Sigmoid colon (tissue), 7 donors: Measurements from ENCODE around the gene BMERB1. TPM values are rescaled to one million over a fixed set of nuclear protein-coding genes. Genes with fewer than 3 reads are reported as not detected.

Source experiments
- DNase-seq: peaks from one replicate; pipeline ENCODE4 v3.0.0-alpha.2; 2019
- H3K27ac ChIP-seq, 4 donors: fragments of 200-600 bp; sonication (generic); one replicate each; pipeline ENCODE4 v1.5.1; 2016 to 2019; ENCODE audit warnings: mild to moderate bottlenecking in 1 of 4
- H3K27me3 ChIP-seq, 3 donors: fragments of 200-600 bp; sonication (generic); one replicate each; pipeline ENCODE4 v1.5.1; 2019; ENCODE audit warnings: mild to moderate bottlenecking in 1 of 3
- H3K36me3 ChIP-seq, 4 donors: fragments of 200-600 bp; sonication (generic); one replicate each; pipeline ENCODE4 v1.5.1; 2016 to 2019
- H3K4me1 ChIP-seq, 4 donors: fragments of 200-600 bp; sonication (generic); one replicate each; pipeline ENCODE4 v1.5.1; 2017 to 2019
- H3K4me3 ChIP-seq, 4 donors: fragments of 200-600 bp; sonication (generic); one replicate each; pipeline ENCODE4 v1.5.1; 2017 to 2019; ENCODE audit warnings: mild to moderate bottlenecking in 2 of 4, moderate library complexity in 1 of 4
- H3K9me3 ChIP-seq, 4 donors: fragments of 200-600 bp in 3 of 4; sonication (generic) in 3 of 4; one replicate each; pipeline versions ENCODE4 v1.5.1 to v1.6.1; 2013 to 2019
- CTCF ChIP-seq, 4 experiments: fragments of 450-650 bp in 3 of 4; fragments of 200-600 bp in 1 of 4; IDR thresholded peaks; one replicate each; pipeline ENCODE4 v1.5.1; 2016 to 2019; ENCODE audit warnings: antibody characterized with exemption in 4 of 4, mild to moderate bottlenecking in 3 of 4, moderate library complexity in 2 of 4
- EP300 ChIP-seq, 4 donors: sonication (generic); formaldehyde crosslinking; IDR thresholded peaks; one replicate each; pipeline ENCODE4 v1.6.1; 2017; ENCODE audit warnings: antibody characterized with exemption in 4 of 4
- POLR2A ChIP-seq, 2 donors: fragments of 450-650 bp; IDR thresholded peaks; one replicate each; pipeline ENCODE4 v1.6.1; 2016; ENCODE audit warnings: antibody characterized with exemption in 2 of 2, mild to moderate bottlenecking in 2 of 2, moderate library complexity in 2 of 2
- POLR2AphosphoS5 ChIP-seq, 4 donors: sonication (generic); formaldehyde crosslinking; IDR thresholded peaks; one replicate each; pipeline ENCODE4 v1.6.1; 2017; ENCODE audit warnings: antibody characterized with exemption in 4 of 4
- WGBS, 2 donors: extraction: QIAGEN DNeasy Blood & Tissue Kit; methylation state at CpG; one replicate each; pipeline ENCODE4 v1.1.7; 2013; 5-methylcytosine and 5-hydroxymethylcytosine counted together
- intact Hi-C: fragments of 100-400 bp; cut with DNase I; formaldehyde crosslinking; loops from one replicate; pipeline ENCODE4 v1.15.1; 2023
- polyA plus RNA-seq, 3 donors: library from polyadenylated mRNA; stranded (reverse); fragments of 200-250 nt; gene quantifications; one replicate each; pipeline ENCODE4 v1.2.3, GENCODE V29; 2013
- total RNA-seq, 4 donors: library from RNA; depleted of rRNA; stranded (reverse); fragments of >200 nt; gene quantifications; one replicate each; pipeline ENCODE4 v1.1.0, GENCODE V29; 2016
- donor health status: healthy with polysubstance abuse.
- donor health status: Bipolar disorder and iron deficiency.
- donor health status: healthy.

The BMERB1 gene
- total and polyA plus RNA-seq, 7 donors, result 3.7 to 112 (median 63.4) TPM

- no peak overlapping the region for H3K4me3 ChIP-seq
- no peaks in the 10 kb centered on the region for H3K27me3 ChIP-seq
- no peaks in the 10 kb centered on the region for H3K9me3 ChIP-seq
- intact Hi-C loops, result no loop called here
- H3K27ac ChIP-seq, result no peak overlapping the region
- H3K4me1 ChIP-seq, result no peaks in the 10 kb centered on the region
- WGBS, 2 donors, result 90 to 93% methylated on average over 15 of the region's 15 CpGs
- DNase-seq, result peak; percentile 52
- peaks cover 40 to 91% (median 63%) of the 10 kb centered on the region in 4 donors for H3K36me3 ChIP-seq
- TF ChIP-seq CTCF (IDR thresholded peaks at IDR 0.05) (no peak), EP300 (IDR thresholded peaks at IDR 0.05) (no peak), POLR2AphosphoS5 (IDR thresholded peaks at IDR 0.05) (no peak), POLR2A (IDR thresholded peaks at IDR 0.05) (no peak)
These were observed 163.6 kb downstream of the BMERB1 start for GRCh38 chr16:15597822-15598647.

GRCh38 chr16:15598648-15599190, 164.3 kb downstream of the BMERB1 start:
- 91% methylated on average over 17 of the region's 17 CpGs for WGBS, 2 donors
- intact Hi-C loops, result no loop called here
- TF ChIP-seq POLR2AphosphoS5 (IDR thresholded peaks at IDR 0.05), result no peak
- no peak for TF ChIP-seq EP300 (IDR thresholded peaks at IDR 0.05)
- TF ChIP-seq POLR2A (IDR thresholded peaks at IDR 0.05), result no peak
- Histone ChIP-seq H3K4me1 (no peaks in the 10 kb centered on the region), H3K27ac (no peak overlapping the region), H3K4me3 (no peak overlapping the region), H3K27me3 (no peaks in the 10 kb centered on the region), H3K36me3 (peaks cover 46 to 98% (median 65%) of the 10 kb centered on the region in 4 donors), H3K9me3 (no peaks in the 10 kb centered on the region)
- peak; percentile 57 for DNase-seq

GRCh38 chr16:15599303-15600070, 165.1 kb downstream of the BMERB1 start:
- no peaks in the 10 kb centered on the region for H3K4me1 ChIP-seq
- H3K27me3 ChIP-seq, result no peaks in the 10 kb centered on the region
- DNase-seq, result peak; percentile 52
- no peaks in the 10 kb centered on the region for H3K9me3 ChIP-seq
- no peak overlapping the region for H3K27ac ChIP-seq
- WGBS, 2 donors, result 94 to 95% methylated on average over 21 of the region's 21 CpGs
- H3K36me3 ChIP-seq, result peaks cover 48 to 100% (median 72%) of the 10 kb centered on the region in 4 donors
- TF ChIP-seq EP300 (IDR thresholded peaks at IDR 0.05), result no peak
- no peak for TF ChIP-seq CTCF (IDR thresholded peaks at IDR 0.05)
- TF ChIP-seq POLR2AphosphoS5 (IDR thresholded peaks at IDR 0.05), result no peak
- TF ChIP-seq POLR2A (IDR thresholded peaks at IDR 0.05), result no peak
- intact Hi-C loops, result no loop called here
- no peak overlapping the region for H3K4me3 ChIP-seq

- Histone ChIP-seq H3K27ac (no peak overlapping the region), H3K36me3 (peaks cover 44 to 100% (median 61%) of the 10 kb centered on the region in 4 donors)
- intact Hi-C loops, result no loop called here
These were observed 167.0 kb downstream of the BMERB1 start for GRCh38 chr16:15601212-15601879.

More at GRCh38 chr16:15601212-15601879, 167.0 kb downstream of the BMERB1 start:
- no peak for TF ChIP-seq POLR2AphosphoS5 (IDR thresholded peaks at IDR 0.05)
- no peak for TF ChIP-seq CTCF (IDR thresholded peaks at IDR 0.05)
- TF ChIP-seq POLR2A (IDR thresholded peaks at IDR 0.05), result no peak
- TF ChIP-seq EP300 (IDR thresholded peaks at IDR 0.05), result no peak
- Histone ChIP-seq H3K27me3 (no peaks in the 10 kb centered on the region), H3K4me1 (no peaks in the 10 kb centered on the region), H3K4me3 (no peak overlapping the region), H3K9me3 (no peaks in the 10 kb centered on the region)
- peak; percentile 43 for DNase-seq
- WGBS, 2 donors, result 91% methylated on average over 9 of the region's 9 CpGs
